WTC11 (cell line): ENCODE measurements around the gene LASP1. TPM values are rescaled to one million over a fixed set of nuclear protein-coding genes. Genes with fewer than 3 reads are reported as not detected.

ENCODE experiments used
- ATAC-seq: fragments of 200-7000 bp; cut with Tn5 transposase; 2 replicates; pipeline ENCODE4 v1.10.0; 2021; ENCODE audit warnings: mild to moderate bottlenecking, moderate library complexity
- CTCF ChIA-PET: fragments of 300-600 bp; sonication (Branson Sonifier 250); formaldehyde crosslinking; loops from one replicate; lab custom pipeline; 2021; ENCODE audit warnings: antibody characterized with exemption; lab: Charles Lee
- POLR2A ChIA-PET: fragments of 350-600 bp; sonication (Branson Sonifier 250); formaldehyde crosslinking; loops from one replicate; lab custom pipeline; 2021; ENCODE audit warnings: antibody characterized with exemption; lab: Charles Lee
- DNase-seq: peaks from one replicate; pipeline ENCODE4 v3.0.0; 2021; ENCODE audit warnings: low spot score
- H3K27ac Mint-ChIP-seq: 2 replicates; pipeline ENCODE4 v1.8.0; 2021; ENCODE audit warnings: mixed read lengths
- H3K27me3 Mint-ChIP-seq: 2 replicates; pipeline ENCODE4 v1.8.0; 2021; ENCODE audit warnings: low read depth, mild to moderate bottlenecking, moderate library complexity, mixed read lengths
- H3K36me3 Mint-ChIP-seq: 2 replicates; pipeline ENCODE4 v1.8.0; 2021; ENCODE audit warnings: mixed read lengths
- H3K4me1 Mint-ChIP-seq: 2 replicates; pipeline ENCODE4 v1.8.0; 2022; ENCODE audit warnings: mixed read lengths
- H3K4me3 Mint-ChIP-seq: 2 replicates; pipeline ENCODE4 v1.8.0; 2021; ENCODE audit warnings: mild to moderate bottlenecking, moderate library complexity, mixed read lengths
- H3K9me3 Mint-ChIP-seq: 2 replicates; pipeline ENCODE4 v1.8.0; 2021; ENCODE audit warnings: mixed read lengths
- EMX1 ChIP-seq: fragments of 250-450 bp; sonication (Bioruptor Pico); IDR thresholded peaks from 2 replicates; pipeline ENCODE4 v1.8.0; 2021; ENCODE audit warnings: mild to moderate bottlenecking
- FOXJ3 ChIP-seq: sonication (generic); formaldehyde crosslinking; IDR thresholded peaks from 2 replicates; pipeline ENCODE4 v1.9.0; 2021; ENCODE audit warnings: missing genetic modification reagents, mild to moderate bottlenecking, borderline replicate concordance
- JAZF1 ChIP-seq: fragments of 250-450 bp; sonication (Bioruptor Pico); IDR thresholded peaks from 2 replicates; pipeline ENCODE4 v1.9.0; 2021; ENCODE audit warnings: moderate library complexity, mild to moderate bottlenecking, inconsistent platforms
- MXD4 ChIP-seq: fragments of 250-450 bp; sonication (Bioruptor Pico); IDR thresholded peaks from 2 replicates; pipeline ENCODE4 v1.8.0; 2021; ENCODE audit warnings: mild to moderate bottlenecking, moderate library complexity, borderline replicate concordance
- NFATC4 ChIP-seq: fragments of 250-450 bp; sonication (Bioruptor Pico); IDR thresholded peaks from 2 replicates; pipeline ENCODE4 v1.9.0; 2021; ENCODE audit warnings: mild to moderate bottlenecking
- NFYB ChIP-seq: sonication (generic); formaldehyde crosslinking; conservative IDR thresholded peaks from 2 replicates; pipeline ENCODE4 v1.8.0; 2022; ENCODE audit warnings: low read depth, missing genetic modification reagents
- NR1H2 ChIP-seq: sonication (generic); formaldehyde crosslinking; IDR thresholded peaks from 2 replicates; pipeline ENCODE4 v1.9.0; 2021; ENCODE audit warnings: mild to moderate bottlenecking, moderate library complexity, missing genetic modification reagents
- RELA ChIP-seq: sonication (generic); formaldehyde crosslinking; IDR thresholded peaks from 2 replicates; pipeline ENCODE4 v1.8.1; 2022; ENCODE audit warnings: missing genetic modification reagents, mild to moderate bottlenecking, borderline replicate concordance
- total RNA-seq: library from RNA; stranded (reverse); gene quantifications from 3 replicates; pipeline ENCODE4 v1.2.3, GENCODE V29; 2021
- TF ChIP-seq, protein P1 (sequence below): fragments of 250-450 bp; sonication (Bioruptor Pico); IDR thresholded peaks from 2 replicates; pipeline ENCODE4 v1.9.0; 2021; ENCODE audit warnings: mild to moderate bottlenecking
- TF ChIP-seq, protein P2 (sequence below): sonication (generic); formaldehyde crosslinking; IDR thresholded peaks from 2 replicates; pipeline ENCODE4 v1.8.1; 2022; ENCODE audit warnings: low read depth, mild to moderate bottlenecking, moderate library complexity, missing genetic modification reagents, borderline replicate concordance
- TF ChIP-seq, protein P3 (sequence below): sonication (generic); formaldehyde crosslinking; IDR thresholded peaks from 2 replicates; pipeline ENCODE4 v1.8.1; 2022; ENCODE audit warnings: low read depth, missing genetic modification reagents, borderline replicate concordance
- TF ChIP-seq, protein P4 (sequence below): fragments of 250-450 bp; sonication (Bioruptor Pico); IDR thresholded peaks from 2 replicates; pipeline ENCODE4 v2.1.2; 2022; ENCODE audit warnings: mild to moderate bottlenecking, moderate library complexity
- TF ChIP-seq, protein P5 (sequence below): sonication (generic); formaldehyde crosslinking; IDR thresholded peaks from 2 replicates; pipeline ENCODE4 v1.8.0; 2022; ENCODE audit warnings: mild to moderate bottlenecking, missing genetic modification reagents
- TF ChIP-seq, protein P6 (sequence below): fragments of 250-450 bp; sonication (Bioruptor Pico); IDR thresholded peaks from 2 replicates; pipeline ENCODE4 v1.8.0; 2021; ENCODE audit warnings: mild to moderate bottlenecking
- TF ChIP-seq, protein P7 (sequence below): sonication (generic); formaldehyde crosslinking; IDR thresholded peaks from 2 replicates; pipeline ENCODE4 v1.8.1; 2023; ENCODE audit warnings: mild to moderate bottlenecking, missing genetic modification reagents
- TF ChIP-seq, protein P8 (sequence below): fragments of 200-600 bp; IDR thresholded peaks from 2 replicates; pipeline ENCODE4 v1.8.0; 2022; ENCODE audit warnings: antibody characterized with exemption

The LASP1 gene
- total RNA-seq, 1 experiment from 2014 or later: 139 TPM

DNA sequence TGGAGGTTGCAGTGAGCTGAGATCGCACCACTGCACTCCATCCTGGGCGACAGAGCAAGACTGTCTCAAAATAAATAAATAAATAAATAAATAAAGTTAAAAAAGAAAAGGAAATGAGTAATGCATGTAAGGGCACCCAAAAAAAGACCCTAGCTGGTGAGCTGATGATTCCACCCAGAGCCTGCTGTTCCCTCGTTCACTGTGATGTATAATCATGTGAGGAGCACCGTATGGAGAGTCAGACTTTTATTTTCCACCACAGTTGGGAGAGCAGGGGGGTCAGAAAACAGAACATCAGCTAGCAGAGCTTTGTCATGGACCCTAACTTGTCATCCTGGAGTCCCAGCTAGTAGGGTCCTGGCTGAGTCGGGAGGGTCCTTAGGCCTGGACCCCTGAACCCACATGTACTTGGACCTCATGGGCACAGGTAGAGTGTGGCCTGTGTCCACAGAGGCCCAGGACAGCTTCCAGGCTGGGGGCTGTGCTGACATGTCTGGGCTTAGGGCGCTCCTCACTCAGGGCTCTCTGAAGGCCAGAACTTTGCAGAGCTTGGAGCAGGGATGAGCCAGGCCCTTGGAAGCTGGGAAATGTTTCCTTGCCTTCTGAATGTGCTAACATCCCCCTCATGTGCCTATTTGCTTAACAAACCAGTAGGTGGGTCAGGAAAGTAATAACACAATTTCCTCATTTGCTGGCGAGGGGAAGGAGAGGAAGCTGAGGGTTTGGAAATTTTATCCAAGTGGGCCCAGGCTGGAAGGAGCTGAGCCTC is 36.8 kb downstream of the LASP1 start:
- DNase-seq (no peak), ATAC-seq (no peak; the same call in 1 of the 2 replicates)
- no peaks in the 10 kb centered on the region for H3K9me3 Mint-ChIP-seq
- peaks cover 18% of the 10 kb centered on the region for H3K4me1 Mint-ChIP-seq
- H3K4me3 Mint-ChIP-seq: no peak overlapping the region
- TF ChIP-seq, protein P1, sequence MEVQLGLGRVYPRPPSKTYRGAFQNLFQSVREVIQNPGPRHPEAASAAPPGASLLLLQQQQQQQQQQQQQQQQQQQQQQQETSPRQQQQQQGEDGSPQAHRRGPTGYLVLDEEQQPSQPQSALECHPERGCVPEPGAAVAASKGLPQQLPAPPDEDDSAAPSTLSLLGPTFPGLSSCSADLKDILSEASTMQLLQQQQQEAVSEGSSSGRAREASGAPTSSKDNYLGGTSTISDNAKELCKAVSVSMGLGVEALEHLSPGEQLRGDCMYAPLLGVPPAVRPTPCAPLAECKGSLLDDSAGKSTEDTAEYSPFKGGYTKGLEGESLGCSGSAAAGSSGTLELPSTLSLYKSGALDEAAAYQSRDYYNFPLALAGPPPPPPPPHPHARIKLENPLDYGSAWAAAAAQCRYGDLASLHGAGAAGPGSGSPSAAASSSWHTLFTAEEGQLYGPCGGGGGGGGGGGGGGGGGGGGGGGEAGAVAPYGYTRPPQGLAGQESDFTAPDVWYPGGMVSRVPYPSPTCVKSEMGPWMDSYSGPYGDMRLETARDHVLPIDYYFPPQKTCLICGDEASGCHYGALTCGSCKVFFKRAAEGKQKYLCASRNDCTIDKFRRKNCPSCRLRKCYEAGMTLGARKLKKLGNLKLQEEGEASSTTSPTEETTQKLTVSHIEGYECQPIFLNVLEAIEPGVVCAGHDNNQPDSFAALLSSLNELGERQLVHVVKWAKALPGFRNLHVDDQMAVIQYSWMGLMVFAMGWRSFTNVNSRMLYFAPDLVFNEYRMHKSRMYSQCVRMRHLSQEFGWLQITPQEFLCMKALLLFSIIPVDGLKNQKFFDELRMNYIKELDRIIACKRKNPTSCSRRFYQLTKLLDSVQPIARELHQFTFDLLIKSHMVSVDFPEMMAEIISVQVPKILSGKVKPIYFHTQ (CRISPR knock-in tag): no peak
- TF ChIP-seq, protein P2, sequence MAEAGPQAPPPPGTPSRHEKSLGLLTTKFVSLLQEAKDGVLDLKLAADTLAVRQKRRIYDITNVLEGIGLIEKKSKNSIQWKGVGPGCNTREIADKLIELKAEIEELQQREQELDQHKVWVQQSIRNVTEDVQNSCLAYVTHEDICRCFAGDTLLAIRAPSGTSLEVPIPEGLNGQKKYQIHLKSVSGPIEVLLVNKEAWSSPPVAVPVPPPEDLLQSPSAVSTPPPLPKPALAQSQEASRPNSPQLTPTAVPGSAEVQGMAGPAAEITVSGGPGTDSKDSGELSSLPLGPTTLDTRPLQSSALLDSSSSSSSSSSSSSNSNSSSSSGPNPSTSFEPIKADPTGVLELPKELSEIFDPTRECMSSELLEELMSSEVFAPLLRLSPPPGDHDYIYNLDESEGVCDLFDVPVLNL (CRISPR knock-in tag): no peak
- TF ChIP-seq, protein P3, sequence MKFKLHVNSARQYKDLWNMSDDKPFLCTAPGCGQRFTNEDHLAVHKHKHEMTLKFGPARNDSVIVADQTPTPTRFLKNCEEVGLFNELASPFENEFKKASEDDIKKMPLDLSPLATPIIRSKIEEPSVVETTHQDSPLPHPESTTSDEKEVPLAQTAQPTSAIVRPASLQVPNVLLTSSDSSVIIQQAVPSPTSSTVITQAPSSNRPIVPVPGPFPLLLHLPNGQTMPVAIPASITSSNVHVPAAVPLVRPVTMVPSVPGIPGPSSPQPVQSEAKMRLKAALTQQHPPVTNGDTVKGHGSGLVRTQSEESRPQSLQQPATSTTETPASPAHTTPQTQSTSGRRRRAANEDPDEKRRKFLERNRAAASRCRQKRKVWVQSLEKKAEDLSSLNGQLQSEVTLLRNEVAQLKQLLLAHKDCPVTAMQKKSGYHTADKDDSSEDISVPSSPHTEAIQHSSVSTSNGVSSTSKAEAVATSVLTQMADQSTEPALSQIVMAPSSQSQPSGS (CRISPR knock-in tag): no peak
- no peak for TF ChIP-seq NR1H2 (CRISPR knock-in tag)
- TF ChIP-seq EMX1 (CRISPR knock-in tag): no peak
- no peak for TF ChIP-seq JAZF1 (CRISPR knock-in tag)
- no peak for TF ChIP-seq MXD4
- no peak for TF ChIP-seq FOXJ3 (CRISPR knock-in tag)
- TF ChIP-seq, protein P4, sequence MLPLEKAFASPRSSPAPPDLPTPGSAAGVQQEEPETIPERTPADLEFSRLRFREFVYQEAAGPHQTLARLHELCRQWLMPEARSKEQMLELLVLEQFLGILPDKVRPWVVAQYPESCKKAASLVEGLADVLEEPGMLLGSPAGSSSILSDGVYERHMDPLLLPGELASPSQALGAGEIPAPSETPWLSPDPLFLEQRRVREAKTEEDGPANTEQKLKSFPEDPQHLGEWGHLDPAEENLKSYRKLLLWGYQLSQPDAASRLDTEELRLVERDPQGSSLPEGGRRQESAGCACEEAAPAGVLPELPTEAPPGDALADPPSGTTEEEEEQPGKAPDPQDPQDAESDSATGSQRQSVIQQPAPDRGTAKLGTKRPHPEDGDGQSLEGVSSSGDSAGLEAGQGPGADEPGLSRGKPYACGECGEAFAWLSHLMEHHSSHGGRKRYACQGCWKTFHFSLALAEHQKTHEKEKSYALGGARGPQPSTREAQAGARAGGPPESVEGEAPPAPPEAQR (CRISPR knock-in tag): no peak
- TF ChIP-seq, protein P5, sequence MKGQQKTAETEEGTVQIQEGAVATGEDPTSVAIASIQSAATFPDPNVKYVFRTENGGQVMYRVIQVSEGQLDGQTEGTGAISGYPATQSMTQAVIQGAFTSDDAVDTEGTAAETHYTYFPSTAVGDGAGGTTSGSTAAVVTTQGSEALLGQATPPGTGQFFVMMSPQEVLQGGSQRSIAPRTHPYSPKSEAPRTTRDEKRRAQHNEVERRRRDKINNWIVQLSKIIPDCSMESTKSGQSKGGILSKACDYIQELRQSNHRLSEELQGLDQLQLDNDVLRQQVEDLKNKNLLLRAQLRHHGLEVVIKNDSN: no peak
- TF ChIP-seq, protein P6, sequence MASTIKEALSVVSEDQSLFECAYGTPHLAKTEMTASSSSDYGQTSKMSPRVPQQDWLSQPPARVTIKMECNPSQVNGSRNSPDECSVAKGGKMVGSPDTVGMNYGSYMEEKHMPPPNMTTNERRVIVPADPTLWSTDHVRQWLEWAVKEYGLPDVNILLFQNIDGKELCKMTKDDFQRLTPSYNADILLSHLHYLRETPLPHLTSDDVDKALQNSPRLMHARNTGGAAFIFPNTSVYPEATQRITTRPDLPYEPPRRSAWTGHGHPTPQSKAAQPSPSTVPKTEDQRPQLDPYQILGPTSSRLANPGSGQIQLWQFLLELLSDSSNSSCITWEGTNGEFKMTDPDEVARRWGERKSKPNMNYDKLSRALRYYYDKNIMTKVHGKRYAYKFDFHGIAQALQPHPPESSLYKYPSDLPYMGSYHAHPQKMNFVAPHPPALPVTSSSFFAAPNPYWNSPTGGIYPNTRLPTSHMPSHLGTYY: no peak
- TF ChIP-seq NFATC4 (CRISPR knock-in tag): no peak
- TF ChIP-seq, protein P7, sequence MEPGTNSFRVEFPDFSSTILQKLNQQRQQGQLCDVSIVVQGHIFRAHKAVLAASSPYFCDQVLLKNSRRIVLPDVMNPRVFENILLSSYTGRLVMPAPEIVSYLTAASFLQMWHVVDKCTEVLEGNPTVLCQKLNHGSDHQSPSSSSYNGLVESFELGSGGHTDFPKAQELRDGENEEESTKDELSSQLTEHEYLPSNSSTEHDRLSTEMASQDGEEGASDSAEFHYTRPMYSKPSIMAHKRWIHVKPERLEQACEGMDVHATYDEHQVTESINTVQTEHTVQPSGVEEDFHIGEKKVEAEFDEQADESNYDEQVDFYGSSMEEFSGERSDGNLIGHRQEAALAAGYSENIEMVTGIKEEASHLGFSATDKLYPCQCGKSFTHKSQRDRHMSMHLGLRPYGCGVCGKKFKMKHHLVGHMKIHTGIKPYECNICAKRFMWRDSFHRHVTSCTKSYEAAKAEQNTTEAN (CRISPR knock-in tag): no peak
- TF ChIP-seq, protein P8, sequence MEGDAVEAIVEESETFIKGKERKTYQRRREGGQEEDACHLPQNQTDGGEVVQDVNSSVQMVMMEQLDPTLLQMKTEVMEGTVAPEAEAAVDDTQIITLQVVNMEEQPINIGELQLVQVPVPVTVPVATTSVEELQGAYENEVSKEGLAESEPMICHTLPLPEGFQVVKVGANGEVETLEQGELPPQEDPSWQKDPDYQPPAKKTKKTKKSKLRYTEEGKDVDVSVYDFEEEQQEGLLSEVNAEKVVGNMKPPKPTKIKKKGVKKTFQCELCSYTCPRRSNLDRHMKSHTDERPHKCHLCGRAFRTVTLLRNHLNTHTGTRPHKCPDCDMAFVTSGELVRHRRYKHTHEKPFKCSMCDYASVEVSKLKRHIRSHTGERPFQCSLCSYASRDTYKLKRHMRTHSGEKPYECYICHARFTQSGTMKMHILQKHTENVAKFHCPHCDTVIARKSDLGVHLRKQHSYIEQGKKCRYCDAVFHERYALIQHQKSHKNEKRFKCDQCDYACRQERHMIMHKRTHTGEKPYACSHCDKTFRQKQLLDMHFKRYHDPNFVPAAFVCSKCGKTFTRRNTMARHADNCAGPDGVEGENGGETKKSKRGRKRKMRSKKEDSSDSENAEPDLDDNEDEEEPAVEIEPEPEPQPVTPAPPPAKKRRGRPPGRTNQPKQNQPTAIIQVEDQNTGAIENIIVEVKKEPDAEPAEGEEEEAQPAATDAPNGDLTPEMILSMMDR: no peak
- TF ChIP-seq RELA (CRISPR knock-in tag): no peak
- TF ChIP-seq NFYB: no peak
- POLR2A ChIA-PET: no interaction called here
- H3K27ac Mint-ChIP-seq: peak overlapping the region; percentile 86
- peaks cover 21% of the 10 kb centered on the region for H3K36me3 Mint-ChIP-seq
- no peaks in the 10 kb centered on the region for H3K27me3 Mint-ChIP-seq
- CTCF ChIA-PET: interaction anchor here (0.8 to 2.2 kb wide), 9 partner anchors 11 to 268 kb away, joined by 3 to 14 read pairs (median 5); partner anchors contain the start of genes FBXO47 and LASP1NB
